Ishikawa (cell line): ENCODE data around the gene CHRNA5.

Experiments used
- CEBPB ChIP-seq: IDR thresholded peaks from 2 replicates; pipeline ENCODE4 v1.6.1; 2012
- CREB1 ChIP-seq: IDR thresholded peaks from 2 replicates; pipeline ENCODE4 v1.6.1; 2012; ENCODE audit warnings: low read depth
- EGR1 ChIP-seq: IDR thresholded peaks from 2 replicates; pipeline ENCODE4 v1.6.1; 2012
- EP300 ChIP-seq: IDR thresholded peaks from 2 replicates; pipeline ENCODE4 v1.6.1; 2012; ENCODE audit warnings: borderline replicate concordance
- FOXM1 ChIP-seq: IDR thresholded peaks from 2 replicates; pipeline ENCODE4 v1.6.1; 2012; ENCODE audit warnings: low read depth, borderline replicate concordance
- MAX ChIP-seq: IDR thresholded peaks from 2 replicates; pipeline ENCODE4 v1.6.1; 2012
- NFIC ChIP-seq: IDR thresholded peaks from 2 replicates; pipeline ENCODE4 v1.6.1; 2012
- RAD21 ChIP-seq: IDR thresholded peaks from 2 replicates; pipeline ENCODE4 v1.6.1; 2012; ENCODE audit warnings: low read depth
- TAF1 ChIP-seq: IDR thresholded peaks from 2 replicates; pipeline ENCODE4 v1.6.1; 2012; ENCODE audit warnings: low read depth, mild to moderate bottlenecking
- TCF12 ChIP-seq: IDR thresholded peaks from 2 replicates; pipeline ENCODE4 v1.6.1; 2012; ENCODE audit warnings: low read depth
- TEAD4 ChIP-seq: IDR thresholded peaks from 2 replicates; pipeline ENCODE4 v1.6.1; 2012
- YY1 ChIP-seq: IDR thresholded peaks from 2 replicates; pipeline ENCODE4 v1.6.1; 2012; ENCODE audit warnings: low read depth
- ZBTB7A ChIP-seq: IDR thresholded peaks from 2 replicates; pipeline ENCODE4 v1.6.1; 2012; ENCODE audit warnings: low read depth
- TF ChIP-seq, protein P1 (sequence below): IDR thresholded peaks from 2 replicates; pipeline ENCODE4 v1.6.1; 2012; ENCODE audit warnings: low read depth, mild to moderate bottlenecking
- TF ChIP-seq, protein P2 (sequence below): IDR thresholded peaks from 2 replicates; pipeline ENCODE4 v1.6.1; 2012

CHRNA5 gene

DNA sequence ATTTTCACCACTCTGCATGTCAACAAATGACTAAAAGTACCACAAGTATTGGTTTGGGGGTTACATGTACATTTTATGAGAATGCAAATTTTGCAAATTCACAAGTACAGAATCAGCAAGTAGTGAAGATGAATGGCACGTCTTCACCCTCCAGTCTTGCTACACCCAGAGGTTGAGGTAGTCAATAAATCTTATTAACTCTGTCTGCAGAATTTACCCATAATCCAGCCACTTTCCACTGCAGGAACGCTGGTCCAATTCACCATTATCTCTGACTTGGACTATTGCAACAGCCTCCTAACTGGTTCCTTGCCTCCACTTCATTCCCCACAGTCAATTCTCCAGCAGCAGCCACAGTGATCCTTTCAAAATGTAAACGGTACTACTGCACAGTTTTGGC is 14.5 kb upstream of the CHRNA5 start:
- no peak for TF ChIP-seq YY1

DNA sequence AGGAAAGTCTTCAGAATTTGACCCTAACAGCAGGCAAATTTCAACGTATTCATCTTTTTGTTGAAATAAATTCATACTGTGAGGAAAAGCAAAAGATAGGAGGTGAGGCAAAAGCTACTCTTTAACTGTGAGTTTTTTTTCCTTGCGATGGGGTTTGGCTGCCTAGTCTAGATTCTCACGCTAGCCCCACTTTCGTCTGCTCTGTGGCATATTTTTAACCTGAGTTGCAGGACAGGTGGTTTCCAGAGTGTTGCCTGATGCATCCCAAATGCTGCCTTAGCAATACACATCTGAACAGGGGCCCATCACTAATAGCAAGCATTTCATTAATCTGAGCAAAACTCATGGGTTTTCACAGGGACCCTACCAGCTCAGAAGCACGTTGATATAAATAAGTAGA is 13.4 kb upstream of the CHRNA5 start:
- TF ChIP-seq RAD21 (no peak), EP300 (no peak), TEAD4 (no peak), ZBTB7A (no peak), MAX (no peak), TCF12 (no peak), EGR1 (no peak), CREB1 (no peak), NFIC (no peak), YY1 (no peak), FOXM1 (no peak), TAF1 (no peak), CEBPB (no peak)
- TF ChIP-seq, protein P1, sequence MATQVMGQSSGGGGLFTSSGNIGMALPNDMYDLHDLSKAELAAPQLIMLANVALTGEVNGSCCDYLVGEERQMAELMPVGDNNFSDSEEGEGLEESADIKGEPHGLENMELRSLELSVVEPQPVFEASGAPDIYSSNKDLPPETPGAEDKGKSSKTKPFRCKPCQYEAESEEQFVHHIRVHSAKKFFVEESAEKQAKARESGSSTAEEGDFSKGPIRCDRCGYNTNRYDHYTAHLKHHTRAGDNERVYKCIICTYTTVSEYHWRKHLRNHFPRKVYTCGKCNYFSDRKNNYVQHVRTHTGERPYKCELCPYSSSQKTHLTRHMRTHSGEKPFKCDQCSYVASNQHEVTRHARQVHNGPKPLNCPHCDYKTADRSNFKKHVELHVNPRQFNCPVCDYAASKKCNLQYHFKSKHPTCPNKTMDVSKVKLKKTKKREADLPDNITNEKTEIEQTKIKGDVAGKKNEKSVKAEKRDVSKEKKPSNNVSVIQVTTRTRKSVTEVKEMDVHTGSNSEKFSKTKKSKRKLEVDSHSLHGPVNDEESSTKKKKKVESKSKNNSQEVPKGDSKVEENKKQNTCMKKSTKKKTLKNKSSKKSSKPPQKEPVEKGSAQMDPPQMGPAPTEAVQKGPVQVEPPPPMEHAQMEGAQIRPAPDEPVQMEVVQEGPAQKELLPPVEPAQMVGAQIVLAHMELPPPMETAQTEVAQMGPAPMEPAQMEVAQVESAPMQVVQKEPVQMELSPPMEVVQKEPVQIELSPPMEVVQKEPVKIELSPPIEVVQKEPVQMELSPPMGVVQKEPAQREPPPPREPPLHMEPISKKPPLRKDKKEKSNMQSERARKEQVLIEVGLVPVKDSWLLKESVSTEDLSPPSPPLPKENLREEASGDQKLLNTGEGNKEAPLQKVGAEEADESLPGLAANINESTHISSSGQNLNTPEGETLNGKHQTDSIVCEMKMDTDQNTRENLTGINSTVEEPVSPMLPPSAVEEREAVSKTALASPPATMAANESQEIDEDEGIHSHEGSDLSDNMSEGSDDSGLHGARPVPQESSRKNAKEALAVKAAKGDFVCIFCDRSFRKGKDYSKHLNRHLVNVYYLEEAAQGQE, result no peak
- TF ChIP-seq, protein P2, sequence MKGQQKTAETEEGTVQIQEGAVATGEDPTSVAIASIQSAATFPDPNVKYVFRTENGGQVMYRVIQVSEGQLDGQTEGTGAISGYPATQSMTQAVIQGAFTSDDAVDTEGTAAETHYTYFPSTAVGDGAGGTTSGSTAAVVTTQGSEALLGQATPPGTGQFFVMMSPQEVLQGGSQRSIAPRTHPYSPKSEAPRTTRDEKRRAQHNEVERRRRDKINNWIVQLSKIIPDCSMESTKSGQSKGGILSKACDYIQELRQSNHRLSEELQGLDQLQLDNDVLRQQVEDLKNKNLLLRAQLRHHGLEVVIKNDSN, result no peak

- TF ChIP-seq RAD21, result no peak
- TF ChIP-seq NFIC, result no peak
- TF ChIP-seq MAX, result no peak
- no peak for TF ChIP-seq FOXM1
- TF ChIP-seq YY1, result no peak
- TF ChIP-seq, protein P2, result no peak
- TF ChIP-seq TEAD4, result no peak
- TF ChIP-seq CREB1, result no peak
- TF ChIP-seq EP300, result no peak
- no peak for TF ChIP-seq ZBTB7A
- no peak for TF ChIP-seq TCF12
- no peak for TF ChIP-seq EGR1
- TF ChIP-seq, protein P1, result no peak
- TF ChIP-seq TAF1, result no peak
- no peak for TF ChIP-seq CEBPB
Observed at GRCh38 chr15:78552597-78552996, 12.7 kb upstream of the CHRNA5 start.

DNA sequence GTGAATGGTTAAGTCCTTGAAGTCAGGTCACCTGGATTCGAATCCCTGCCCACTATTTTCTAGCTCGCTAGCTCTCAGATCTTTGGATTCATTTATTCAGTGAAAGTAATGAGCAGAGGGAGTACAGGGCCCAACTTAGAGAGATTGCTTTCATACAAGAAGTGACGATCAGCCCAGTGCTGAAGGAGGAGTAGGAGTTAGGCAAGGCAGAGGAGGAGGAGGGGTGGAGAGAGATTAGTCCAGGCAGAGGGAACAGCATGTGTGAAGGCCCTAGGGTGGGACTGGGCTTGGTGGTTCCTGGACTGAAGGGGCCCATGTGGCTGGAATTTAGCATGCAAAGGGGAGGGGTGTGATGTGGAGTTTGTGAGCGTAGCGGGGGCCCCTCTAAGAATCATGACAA is 3.8 kb upstream of the CHRNA5 start:
- TF ChIP-seq CEBPB, result no peak
- no peak for TF ChIP-seq ZBTB7A
- no peak for TF ChIP-seq TAF1
- TF ChIP-seq RAD21, result no peak
- no peak for TF ChIP-seq CREB1
- TF ChIP-seq FOXM1, result no peak
- TF ChIP-seq, protein P2, result no peak

DNA sequence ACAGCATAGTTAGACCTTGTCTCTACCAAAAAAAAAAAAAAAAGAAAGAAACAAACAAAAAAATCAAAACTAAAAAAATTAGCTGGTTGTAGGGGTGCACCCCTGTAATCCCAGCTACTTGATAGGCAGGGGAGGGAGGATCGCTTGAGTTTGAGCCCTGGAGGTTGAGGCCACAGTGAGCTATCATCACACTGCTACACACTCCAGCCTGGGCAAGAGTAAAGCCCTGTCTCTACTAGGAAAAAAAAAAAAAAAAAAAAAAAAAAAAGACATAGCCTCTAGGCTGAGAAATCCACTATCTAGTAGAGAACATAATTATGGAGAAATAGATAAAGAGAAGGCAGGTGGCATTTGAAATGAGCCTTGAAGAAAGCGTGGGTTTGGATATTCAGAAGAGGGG is 2.2 kb upstream of the CHRNA5 start:
- TF ChIP-seq EGR1, result no peak
- TF ChIP-seq EP300, result no peak
- TF ChIP-seq, protein P2, result no peak
- TF ChIP-seq MAX, result no peak
- TF ChIP-seq FOXM1, result no peak
- TF ChIP-seq YY1, result no peak
- TF ChIP-seq CREB1, result no peak
- no peak for TF ChIP-seq TCF12
- TF ChIP-seq, protein P1, result no peak
- no peak for TF ChIP-seq ZBTB7A
- no peak for TF ChIP-seq CEBPB
- TF ChIP-seq TAF1, result no peak
- TF ChIP-seq RAD21, result no peak
- TF ChIP-seq NFIC, result no peak
- TF ChIP-seq TEAD4, result no peak
